ENCODE results near the gene ANKS6. TPM values are rescaled to one million over a fixed set of nuclear protein-coding genes. Genes with fewer than 3 reads are reported as not detected.

Gene ANKS6
- total RNA-seq, 2 experiments from 2014 or later = 5.6 to 5.9 TPM

DNA sequence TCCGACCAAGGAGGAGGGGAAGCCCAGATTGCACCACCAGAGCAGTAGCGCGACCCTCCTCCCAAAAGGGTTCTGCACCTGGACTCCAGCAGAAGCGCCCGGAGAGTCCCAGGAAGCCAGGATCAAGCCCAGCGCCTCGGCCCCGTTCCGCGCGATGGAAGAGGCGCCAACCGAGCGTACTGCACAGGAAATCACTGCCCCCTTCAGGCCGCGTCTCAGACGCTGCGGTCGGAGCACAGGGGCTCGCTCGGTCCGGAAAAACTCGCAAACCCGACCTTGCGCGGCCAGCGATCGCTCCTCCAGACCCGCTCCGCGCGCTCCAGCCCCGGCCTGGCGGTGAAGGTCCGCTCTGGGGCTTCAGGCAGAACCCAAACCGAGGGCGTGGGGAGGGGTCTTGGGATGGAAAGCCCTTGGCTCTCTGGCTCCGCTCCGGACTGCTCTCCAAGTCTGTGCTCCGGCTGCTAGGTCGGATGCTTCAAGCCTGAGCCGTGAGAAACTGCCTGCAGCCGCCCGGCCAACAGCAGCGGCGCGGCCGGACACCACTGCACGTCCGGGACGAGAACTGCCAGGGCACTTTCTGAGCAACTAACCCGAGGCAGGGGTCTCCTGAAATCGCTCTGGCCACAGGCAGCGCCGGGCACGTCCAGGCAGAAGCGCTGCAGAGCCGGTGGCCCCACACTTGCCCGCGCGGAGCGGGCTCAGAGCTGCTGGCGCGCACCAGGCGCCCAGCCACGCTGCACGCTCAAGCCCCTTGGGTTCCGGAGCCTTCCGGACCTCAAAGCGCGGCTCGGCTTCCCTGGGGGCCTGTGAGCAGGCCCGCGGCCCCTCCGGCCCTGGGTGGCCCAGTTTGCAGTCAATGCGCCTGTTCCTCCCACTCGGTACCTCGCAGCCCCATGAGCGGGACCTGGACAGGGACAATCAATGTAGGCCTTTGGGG, 88.9 kb downstream of the ANKS6 start:
- CTCF ChIA-PET = no interaction called here
- H3K27ac Mint-ChIP-seq = no peak overlapping the region
- H3K4me3 Mint-ChIP-seq = no peak overlapping the region

DNA sequence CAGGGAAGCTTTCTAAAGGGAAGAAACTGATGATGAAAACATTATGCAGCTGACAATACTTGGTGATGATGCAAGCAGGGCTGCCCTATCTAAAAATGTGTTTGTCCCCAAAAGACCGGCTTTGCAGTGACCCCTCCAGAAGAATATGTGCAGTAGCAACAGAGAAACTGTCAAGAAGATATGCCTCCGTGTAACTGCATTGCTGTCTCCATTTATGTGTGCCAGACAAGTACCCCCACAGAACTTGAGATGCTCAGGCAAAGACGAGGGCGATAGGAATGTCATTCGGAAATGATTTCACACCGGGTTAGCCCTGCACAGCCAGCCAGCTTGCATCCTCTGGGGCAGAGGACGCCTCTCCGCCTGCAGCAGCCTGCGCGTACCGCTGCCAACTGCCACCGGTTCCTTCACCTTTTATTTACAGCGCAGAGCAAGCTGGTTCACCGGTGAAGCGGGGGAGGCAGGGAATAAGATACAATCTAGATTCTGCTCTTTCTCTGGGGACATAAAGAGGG, 89.6 kb downstream of the ANKS6 start:
- peaks cover 58% of the 10 kb centered on the region for H3K27me3 Mint-ChIP-seq
- CTCF ChIA-PET = no interaction called here
- no peaks in the 10 kb centered on the region for H3K9me3 Mint-ChIP-seq

More for the DNA sequence above, 88.9 kb downstream of the ANKS6 start:
- DNase-seq = peak; percentile 10
- POLR2A ChIA-PET = no interaction called here
- Mint-ChIP-seq H3K36me3 (ENCODE audit: low read depth) (no peaks in the 10 kb centered on the region), H3K27me3 (peaks cover 58% of the 10 kb centered on the region), H3K9me3 (no peaks in the 10 kb centered on the region), H3K4me1 (no peaks in the 10 kb centered on the region)

DNA sequence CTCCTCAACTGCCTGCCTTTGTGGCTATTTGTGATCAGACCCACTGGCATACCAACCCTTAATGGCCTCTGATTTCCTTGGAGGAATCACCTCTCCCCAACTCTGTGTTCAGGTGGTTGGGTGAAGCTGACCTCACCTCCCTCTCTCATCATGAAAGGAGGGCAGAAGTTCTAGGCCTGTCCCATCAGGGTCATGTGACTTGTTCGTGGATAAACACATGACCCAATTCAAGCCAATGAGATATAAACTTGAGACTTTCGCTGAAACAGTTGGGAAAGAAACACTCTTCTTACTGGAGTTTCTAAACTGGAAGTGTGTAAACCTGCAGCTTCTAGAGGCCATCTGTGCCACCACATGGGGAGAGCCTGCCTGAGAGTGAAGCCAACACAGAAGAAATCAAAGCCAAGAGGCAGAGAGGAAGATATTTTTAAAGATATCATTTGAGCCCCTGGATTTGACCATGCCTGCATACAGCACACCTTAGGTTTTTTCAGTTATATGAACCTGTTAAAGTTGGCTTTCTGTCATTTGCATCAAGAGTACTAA, 93.4 kb downstream of the ANKS6 start:
- Mint-ChIP-seq H3K4me3 (no peak overlapping the region), H3K4me1 (no peaks in the 10 kb centered on the region), H3K27me3 (peaks cover 34% of the 10 kb centered on the region), H3K9me3 (no peaks in the 10 kb centered on the region), H3K36me3 (ENCODE audit: low read depth) (no peaks in the 10 kb centered on the region), H3K27ac (no peak overlapping the region)
- ChIA-PET CTCF (no interaction called here), POLR2A (no interaction called here)
- no peak for DNase-seq

More for the DNA sequence above, 89.6 kb downstream of the ANKS6 start:
- Mint-ChIP-seq H3K4me1 (no peaks in the 10 kb centered on the region), H3K36me3 (ENCODE audit: low read depth) (no peaks in the 10 kb centered on the region), H3K27ac (no peak overlapping the region), H3K4me3 (no peak overlapping the region)
- no peak for DNase-seq
- POLR2A ChIA-PET = no interaction called here

DNA sequence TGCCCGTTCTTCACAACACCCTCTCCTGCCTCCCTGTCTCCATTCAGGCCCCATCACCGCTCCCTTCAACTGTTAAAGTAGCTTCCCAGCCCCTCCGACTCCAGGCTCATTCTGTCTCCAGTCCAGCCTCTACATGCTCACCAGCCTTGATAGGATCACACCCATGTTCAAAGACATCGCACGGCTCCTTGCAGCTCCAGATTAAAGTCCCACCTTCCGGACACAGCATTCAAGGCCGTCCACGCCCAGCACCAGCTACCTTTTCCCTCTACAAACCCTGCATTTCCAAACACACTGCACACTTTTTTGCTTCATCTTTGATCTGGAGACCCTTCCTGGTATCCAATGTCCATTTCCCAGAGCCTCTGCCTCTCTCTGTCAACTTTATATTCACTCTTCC, 94.0 kb downstream of the ANKS6 start:
- Mint-ChIP-seq H3K4me1 (no peaks in the 10 kb centered on the region), H3K36me3 (ENCODE audit: low read depth) (no peaks in the 10 kb centered on the region), H3K9me3 (no peaks in the 10 kb centered on the region), H3K27ac (no peak overlapping the region), H3K27me3 (peaks cover 34% of the 10 kb centered on the region), H3K4me3 (no peak overlapping the region)
- no peak for DNase-seq
- CTCF ChIA-PET = no interaction called here
- POLR2A ChIA-PET = no interaction called here

DNA sequence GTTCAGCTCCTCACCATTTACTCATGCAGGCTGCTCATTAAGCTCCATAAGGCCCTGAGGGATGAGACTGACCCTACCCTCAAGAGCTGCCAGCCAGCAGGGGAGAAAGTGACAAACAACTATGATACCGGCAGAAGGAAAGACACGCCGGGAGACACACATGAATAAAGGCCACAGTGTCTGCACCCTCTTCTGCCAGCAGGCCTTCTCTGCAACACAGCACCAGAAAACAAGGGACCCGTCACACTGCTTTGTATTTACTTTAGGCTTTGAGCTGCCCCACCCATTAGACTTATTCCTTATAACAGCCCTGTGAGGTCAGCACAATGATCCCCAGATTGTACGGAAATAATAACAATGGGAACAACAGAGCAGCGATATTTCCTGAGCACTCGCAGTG, 94.8 kb downstream of the ANKS6 start:
- H3K4me3 Mint-ChIP-seq = no peak overlapping the region
- ChIA-PET POLR2A (interaction anchor here (1.1 kb wide), 1 partner anchor 358 kb away, joined by 3 read pairs; no protein-coding TSS in a partner anchor), CTCF (no interaction called here)
- H3K36me3 Mint-ChIP-seq (ENCODE audit: low read depth) = no peaks in the 10 kb centered on the region
- H3K27me3 Mint-ChIP-seq = peaks cover 28% of the 10 kb centered on the region
- no peak overlapping the region for H3K27ac Mint-ChIP-seq
- no peak for DNase-seq
- no peaks in the 10 kb centered on the region for H3K4me1 Mint-ChIP-seq
- H3K9me3 Mint-ChIP-seq = no peaks in the 10 kb centered on the region

DNA sequence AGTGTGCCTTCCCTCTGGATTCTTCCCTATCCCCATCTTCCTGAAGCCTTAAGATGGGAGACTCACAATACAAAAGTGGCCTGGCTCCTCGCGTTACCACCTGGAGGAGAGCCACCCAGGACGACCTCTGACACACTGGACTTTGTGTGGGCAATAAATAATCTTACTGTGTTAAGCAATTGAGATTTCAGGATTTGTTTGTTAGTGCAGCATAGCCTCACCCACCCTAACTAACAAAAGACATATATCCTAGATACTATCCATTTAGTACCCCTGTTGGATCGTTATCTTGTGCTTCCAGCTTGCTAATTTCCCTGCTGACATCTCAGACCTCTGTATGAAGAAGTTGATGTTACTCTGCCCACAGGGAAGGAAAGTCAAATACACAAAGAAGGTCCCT, 95.6 kb downstream of the ANKS6 start:
- H3K36me3 Mint-ChIP-seq (ENCODE audit: low read depth) = no peaks in the 10 kb centered on the region
- peaks cover 22% of the 10 kb centered on the region for H3K27me3 Mint-ChIP-seq
- ChIA-PET POLR2A (interaction anchor here (1.1 kb wide), 1 partner anchor 359 kb away, joined by 3 read pairs; no protein-coding TSS in a partner anchor), CTCF (no interaction called here)
- no peak for DNase-seq
- H3K27ac Mint-ChIP-seq = no peak overlapping the region
- H3K4me1 Mint-ChIP-seq = no peaks in the 10 kb centered on the region
- H3K4me3 Mint-ChIP-seq = no peak overlapping the region
- no peaks in the 10 kb centered on the region for H3K9me3 Mint-ChIP-seq

GRCh38 chr9:98698856-98699255, 97.5 kb downstream of the ANKS6 start:
- Mint-ChIP-seq H3K9me3 (no peaks in the 10 kb centered on the region), H3K27ac (no peak overlapping the region), H3K36me3 (ENCODE audit: low read depth) (no peaks in the 10 kb centered on the region), H3K4me3 (no peak overlapping the region), H3K27me3 (peaks cover 6% of the 10 kb centered on the region), H3K4me1 (no peaks in the 10 kb centered on the region)
- POLR2A ChIA-PET = no interaction called here
- no peak for DNase-seq
- CTCF ChIA-PET = no interaction called here

GRCh38 chr9:98694943-98695342, 101.4 kb downstream of the ANKS6 start:
- no peak for DNase-seq
- Mint-ChIP-seq H3K36me3 (ENCODE audit: low read depth) (no peaks in the 10 kb centered on the region), H3K4me1 (no peaks in the 10 kb centered on the region), H3K27ac (no peak overlapping the region), H3K9me3 (no peaks in the 10 kb centered on the region), H3K4me3 (no peak overlapping the region), H3K27me3 (peaks cover 4% of the 10 kb centered on the region)
- CTCF ChIA-PET = no interaction called here
- POLR2A ChIA-PET = no interaction called here

- Mint-ChIP-seq H3K4me3 (no peak overlapping the region), H3K36me3 (ENCODE audit: low read depth) (no peaks in the 10 kb centered on the region), H3K9me3 (no peaks in the 10 kb centered on the region), H3K27ac (no peak overlapping the region), H3K27me3 (peaks cover 5% of the 10 kb centered on the region), H3K4me1 (no peaks in the 10 kb centered on the region)
- no peak for DNase-seq
- ChIA-PET POLR2A (no interaction called here), CTCF (no interaction called here)
Observed at GRCh38 chr9:98692392-98692791, 104.0 kb downstream of the ANKS6 start.

- no peak for DNase-seq
- Mint-ChIP-seq H3K27me3 (peaks cover 5% of the 10 kb centered on the region), H3K9me3 (no peaks in the 10 kb centered on the region), H3K4me1 (peaks cover 2% of the 10 kb centered on the region), H3K4me3 (no peak overlapping the region), H3K36me3 (ENCODE audit: low read depth) (no peaks in the 10 kb centered on the region), H3K27ac (no peak overlapping the region)
- POLR2A ChIA-PET = no interaction called here
- CTCF ChIA-PET = no interaction called here
Observed at GRCh38 chr9:98691890-98692289, 104.5 kb downstream of the ANKS6 start.

DNA sequence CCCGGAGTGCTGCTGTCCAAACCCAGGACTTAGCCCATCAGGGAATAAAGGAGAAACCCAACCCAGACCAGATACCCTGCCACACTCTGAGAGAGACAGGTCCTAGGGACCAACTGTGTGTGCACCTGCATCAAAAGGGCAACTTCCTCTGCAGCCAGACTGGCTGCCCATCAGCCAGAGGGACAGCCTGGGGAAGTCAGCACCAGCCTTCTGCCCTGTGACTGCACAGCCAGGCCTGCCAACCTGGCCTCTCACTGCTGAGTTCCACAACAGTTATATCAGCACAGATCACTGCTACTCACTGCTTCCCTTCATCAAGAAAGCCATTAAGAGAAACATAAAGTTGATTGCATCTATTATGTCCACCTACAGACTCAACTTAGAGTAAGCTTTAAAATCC, 105.7 kb downstream of the ANKS6 start:
- Mint-ChIP-seq H3K9me3 (no peaks in the 10 kb centered on the region), H3K4me3 (no peak overlapping the region), H3K36me3 (ENCODE audit: low read depth) (no peaks in the 10 kb centered on the region), H3K4me1 (peaks cover 4% of the 10 kb centered on the region), H3K27me3 (peaks cover 5% of the 10 kb centered on the region), H3K27ac (no peak overlapping the region)
- CTCF ChIA-PET = no interaction called here
- no peak for DNase-seq
- POLR2A ChIA-PET = no interaction called here

DNA sequence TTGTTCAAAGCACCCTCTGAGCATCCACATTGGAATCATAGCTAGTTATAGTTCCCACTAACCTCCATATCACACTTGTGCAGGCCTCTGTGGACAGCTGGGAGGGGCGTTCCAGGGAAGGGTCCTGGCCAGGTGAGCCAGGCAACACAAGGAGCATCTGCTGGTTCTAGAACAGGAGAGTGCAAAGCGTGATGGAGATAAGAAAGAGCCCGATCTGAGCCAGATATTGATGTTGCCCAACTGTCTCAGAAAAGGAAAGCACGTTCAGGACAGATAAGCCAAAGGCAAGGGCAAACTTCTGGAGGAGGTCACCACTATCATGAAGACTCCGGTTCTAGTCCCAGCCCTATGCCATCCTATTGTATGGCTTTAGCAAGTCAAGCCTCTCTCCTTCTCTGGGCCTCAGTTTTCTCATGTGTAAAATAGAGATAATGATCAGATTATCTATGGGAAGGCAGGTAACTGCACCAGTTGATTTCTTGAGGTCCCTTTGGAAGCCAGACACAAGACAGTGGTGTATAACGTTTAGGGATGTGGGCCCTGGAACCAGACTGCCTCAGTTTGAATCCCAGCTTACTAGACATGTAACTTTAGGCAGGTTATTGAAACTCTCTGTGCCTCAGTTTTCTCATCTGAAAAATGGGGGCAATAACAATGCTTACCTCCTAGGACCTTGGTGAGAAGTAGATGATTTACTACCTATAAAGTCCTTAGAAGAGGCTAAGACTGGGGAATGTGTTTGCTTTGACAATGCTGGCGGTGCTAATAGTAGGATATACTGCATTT, 107.5 kb downstream of the ANKS6 start:
- peaks cover 5% of the 10 kb centered on the region for H3K27me3 Mint-ChIP-seq
- POLR2A ChIA-PET = interaction anchor here (0.6 kb wide), 1 partner anchor 718 kb away, joined by 3 read pairs; no protein-coding TSS in a partner anchor
- DNase-seq = no peak
- no peaks in the 10 kb centered on the region for H3K9me3 Mint-ChIP-seq
- no peaks in the 10 kb centered on the region for H3K36me3 Mint-ChIP-seq (ENCODE audit: low read depth)
- H3K27ac Mint-ChIP-seq = no peak overlapping the region
- H3K4me3 Mint-ChIP-seq = no peak overlapping the region
- H3K4me1 Mint-ChIP-seq = peaks cover 4% of the 10 kb centered on the region
- CTCF ChIA-PET = no interaction called here

GRCh38 chr9:98687911-98688310, 108.4 kb downstream of the ANKS6 start:
- no peak for DNase-seq
- Mint-ChIP-seq H3K9me3 (no peaks in the 10 kb centered on the region), H3K27me3 (peaks cover 3% of the 10 kb centered on the region), H3K4me3 (no peak overlapping the region), H3K36me3 (ENCODE audit: low read depth) (no peaks in the 10 kb centered on the region), H3K4me1 (peaks cover 4% of the 10 kb centered on the region), H3K27ac (no peak overlapping the region)
- ChIA-PET POLR2A (no interaction called here), CTCF (no interaction called here)
